Measurements from ENCODE around the gene GCN1.

The GCN1 gene

DNA sequence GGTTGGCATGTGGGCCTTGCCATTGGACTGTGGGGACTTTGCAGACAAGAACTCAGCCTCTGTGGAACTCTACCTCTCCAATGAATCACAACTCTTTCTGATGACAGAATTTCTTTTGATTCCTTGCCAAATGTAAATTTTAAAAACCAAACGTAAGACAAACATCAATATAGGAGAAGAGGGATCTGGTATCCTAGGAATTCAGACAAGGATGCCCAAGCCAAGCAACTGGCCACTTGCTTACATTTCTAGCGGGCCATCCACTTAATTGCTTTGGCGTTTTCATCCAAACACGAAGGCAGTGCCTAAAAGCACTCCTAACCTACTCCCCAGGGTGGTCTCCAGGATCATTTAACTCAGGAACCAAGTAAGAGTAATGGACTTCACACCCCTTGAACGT is 54.6 kb downstream of the GCN1 start:
- no peak for TF ChIP-seq TAF1 (IDR thresholded peaks at IDR 0.05; ENCODE audit: low read depth, low read length)
- no peak for TF ChIP-seq POU2F2 (IDR thresholded peaks at IDR 0.05; ENCODE audit: low read depth, low read length)
- no peak for TF ChIP-seq SPI1 (IDR thresholded peaks at IDR 0.05; ENCODE audit: low read depth, low read length)
- no peak for TF ChIP-seq PAX5 (IDR thresholded peaks at IDR 0.05; ENCODE audit: insufficient read depth, low read length, severe bottlenecking)
- TF ChIP-seq POLR2A (IDR thresholded peaks at IDR 0.05; ENCODE audit: low read depth, low read length): no peak
- no peak for TF ChIP-seq POLR2AphosphoS5 (IDR thresholded peaks at IDR 0.05; ENCODE audit: low read depth, low read length)
- DNase-seq (ENCODE audit: insufficient read length, low spot score): no peak
- no peak for FAIRE-seq

DNA sequence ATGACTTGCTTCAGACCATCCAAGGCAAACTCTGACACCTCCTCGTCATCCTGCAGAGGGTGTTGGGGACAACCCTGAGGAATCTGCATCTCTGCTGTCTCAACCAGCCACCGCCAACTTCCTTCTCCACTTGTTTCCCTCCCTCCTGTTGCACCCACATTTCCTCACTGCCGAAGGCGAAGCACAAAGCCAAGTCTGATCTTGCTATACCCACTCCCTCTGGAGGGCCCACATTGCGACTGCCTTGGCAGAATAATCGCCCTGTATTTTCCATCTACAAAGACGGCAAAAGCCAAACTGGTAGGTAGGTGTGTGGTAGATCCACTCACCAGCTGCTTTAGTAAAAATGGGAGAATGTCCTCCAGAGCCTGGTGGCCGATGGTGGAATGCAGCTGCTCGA is 56.1 kb downstream of the GCN1 start:
- TF ChIP-seq PAX5 (IDR thresholded peaks at IDR 0.05; ENCODE audit: insufficient read depth, low read length, severe bottlenecking) (no peak), POLR2AphosphoS5 (IDR thresholded peaks at IDR 0.05; ENCODE audit: low read depth, low read length) (no peak), POU2F2 (IDR thresholded peaks at IDR 0.05; ENCODE audit: low read depth, low read length) (no peak), POLR2A (IDR thresholded peaks at IDR 0.05; ENCODE audit: low read depth, low read length) (no peak), TAF1 (IDR thresholded peaks at IDR 0.05; ENCODE audit: low read depth, low read length) (no peak), SPI1 (IDR thresholded peaks at IDR 0.05; ENCODE audit: low read depth, low read length) (no peak)
- DNase-seq (ENCODE audit: insufficient read length, low spot score) (no peak), FAIRE-seq (no peak)

DNA sequence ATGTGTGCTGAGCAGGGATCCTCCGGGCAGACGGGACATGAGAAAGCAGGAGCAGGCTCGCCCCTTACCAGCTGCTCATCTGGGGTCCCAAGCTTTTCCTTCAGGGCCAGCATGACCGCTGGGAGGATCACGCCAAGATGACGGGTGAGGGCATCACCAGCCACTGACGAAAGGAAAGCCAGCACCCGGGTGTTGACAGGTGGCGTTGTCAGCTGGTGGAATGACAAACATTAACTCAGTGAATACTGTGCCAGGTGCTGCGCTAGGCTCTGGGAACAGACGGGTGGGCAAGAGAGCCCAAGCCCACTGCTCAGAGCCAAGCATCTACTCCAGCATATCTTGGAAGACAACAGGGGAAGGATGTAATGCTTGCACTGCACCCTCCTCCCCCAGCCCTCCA is 56.7 kb downstream of the GCN1 start:
- FAIRE-seq: no peak
- no peak for DNase-seq (ENCODE audit: insufficient read length, low spot score)
- TF ChIP-seq SPI1 (IDR thresholded peaks at IDR 0.05; ENCODE audit: low read depth, low read length) (no peak), POU2F2 (IDR thresholded peaks at IDR 0.05; ENCODE audit: low read depth, low read length) (no peak), PAX5 (IDR thresholded peaks at IDR 0.05; ENCODE audit: insufficient read depth, low read length, severe bottlenecking) (no peak), POLR2AphosphoS5 (IDR thresholded peaks at IDR 0.05; ENCODE audit: low read depth, low read length) (no peak), POLR2A (IDR thresholded peaks at IDR 0.05; ENCODE audit: low read depth, low read length) (no peak), TAF1 (IDR thresholded peaks at IDR 0.05; ENCODE audit: low read depth, low read length) (no peak)

DNA sequence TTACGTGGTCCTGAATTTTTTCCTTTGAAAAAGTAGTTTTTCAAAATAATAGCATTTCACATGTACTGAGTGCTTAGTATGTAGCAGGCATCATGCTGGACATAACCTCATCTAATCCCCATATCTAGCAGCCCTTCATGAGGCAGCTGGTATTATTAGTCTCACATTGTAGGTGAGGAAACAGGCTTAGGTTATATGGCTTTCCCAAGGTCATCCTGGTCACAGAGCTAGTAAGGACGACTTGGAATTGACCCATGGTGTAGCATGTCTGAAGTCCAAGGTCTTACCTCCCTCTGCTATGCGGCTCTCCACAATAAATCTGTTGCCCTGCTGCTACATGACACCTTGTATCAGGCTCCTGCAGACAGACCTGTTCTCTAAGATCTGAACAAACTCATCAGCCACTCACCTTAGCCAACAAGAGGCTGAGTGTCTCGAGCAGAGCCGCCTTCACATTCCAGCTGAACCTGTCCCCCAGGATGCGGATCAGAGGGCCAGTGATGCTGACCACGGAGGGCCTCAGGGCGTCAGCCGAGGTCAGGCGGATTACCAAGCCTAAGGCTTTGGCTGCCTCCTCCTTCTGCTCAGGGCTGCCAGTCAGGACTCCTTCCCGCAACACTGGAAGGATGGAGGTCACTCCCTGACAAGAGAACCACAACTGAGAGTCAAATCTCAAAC is 58.3 kb downstream of the GCN1 start:
- DNase-seq (ENCODE audit: insufficient read length, low spot score) (no peak), FAIRE-seq (peak; percentile 31)
- no peak for TF ChIP-seq PAX5 (IDR thresholded peaks at IDR 0.05; ENCODE audit: insufficient read depth, low read length, severe bottlenecking)
- TF ChIP-seq POLR2AphosphoS5 (IDR thresholded peaks at IDR 0.05; ENCODE audit: low read depth, low read length): no peak
- no peak for TF ChIP-seq TAF1 (IDR thresholded peaks at IDR 0.05; ENCODE audit: low read depth, low read length)
- TF ChIP-seq POU2F2 (IDR thresholded peaks at IDR 0.05; ENCODE audit: low read depth, low read length): no peak
- TF ChIP-seq SPI1 (IDR thresholded peaks at IDR 0.05; ENCODE audit: low read depth, low read length): no peak
- no peak for TF ChIP-seq POLR2A (IDR thresholded peaks at IDR 0.05; ENCODE audit: low read depth, low read length)

DNA sequence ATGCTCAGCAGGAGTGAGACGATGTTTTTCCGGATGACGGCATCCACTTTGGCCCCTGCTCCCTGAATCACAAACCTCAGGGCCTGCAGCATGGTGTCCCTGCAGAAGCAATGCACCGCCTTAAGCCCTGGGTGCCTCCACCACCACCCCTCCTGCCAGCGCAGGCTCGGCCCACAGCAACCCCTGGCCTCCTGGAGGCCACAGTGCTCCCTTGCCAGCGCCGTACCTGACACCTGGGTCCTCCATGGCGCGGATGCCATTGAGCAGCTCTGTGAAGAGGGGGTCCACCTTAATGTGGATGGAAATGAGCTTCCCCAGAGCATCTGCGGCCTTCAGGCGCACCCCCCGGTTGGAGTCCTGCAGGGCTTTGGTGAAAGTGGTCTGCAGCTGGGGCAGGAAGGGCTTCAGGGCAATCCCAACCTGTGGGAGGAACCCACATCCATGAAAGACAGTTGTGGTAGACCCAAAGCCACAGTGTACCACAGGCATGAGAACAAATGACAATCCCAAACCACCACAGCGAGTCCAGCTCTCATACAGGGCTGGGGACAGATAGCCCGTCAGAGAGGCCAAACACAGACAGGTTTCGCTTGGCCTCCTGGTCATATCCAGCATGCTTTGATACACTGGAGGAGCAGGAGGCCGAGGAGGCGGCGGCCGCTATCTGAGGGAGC is 60.1 kb downstream of the GCN1 start:
- DNase-seq (ENCODE audit: insufficient read length, low spot score) (no peak), FAIRE-seq (peak; percentile 31)
- TF ChIP-seq POLR2A (IDR thresholded peaks at IDR 0.05; ENCODE audit: low read depth, low read length): no peak
- TF ChIP-seq PAX5 (IDR thresholded peaks at IDR 0.05; ENCODE audit: insufficient read depth, low read length, severe bottlenecking): no peak
- TF ChIP-seq TAF1 (IDR thresholded peaks at IDR 0.05; ENCODE audit: low read depth, low read length): no peak
- no peak for TF ChIP-seq POU2F2 (IDR thresholded peaks at IDR 0.05; ENCODE audit: low read depth, low read length)
- no peak for TF ChIP-seq SPI1 (IDR thresholded peaks at IDR 0.05; ENCODE audit: low read depth, low read length)
- no peak for TF ChIP-seq POLR2AphosphoS5 (IDR thresholded peaks at IDR 0.05; ENCODE audit: low read depth, low read length)

DNA sequence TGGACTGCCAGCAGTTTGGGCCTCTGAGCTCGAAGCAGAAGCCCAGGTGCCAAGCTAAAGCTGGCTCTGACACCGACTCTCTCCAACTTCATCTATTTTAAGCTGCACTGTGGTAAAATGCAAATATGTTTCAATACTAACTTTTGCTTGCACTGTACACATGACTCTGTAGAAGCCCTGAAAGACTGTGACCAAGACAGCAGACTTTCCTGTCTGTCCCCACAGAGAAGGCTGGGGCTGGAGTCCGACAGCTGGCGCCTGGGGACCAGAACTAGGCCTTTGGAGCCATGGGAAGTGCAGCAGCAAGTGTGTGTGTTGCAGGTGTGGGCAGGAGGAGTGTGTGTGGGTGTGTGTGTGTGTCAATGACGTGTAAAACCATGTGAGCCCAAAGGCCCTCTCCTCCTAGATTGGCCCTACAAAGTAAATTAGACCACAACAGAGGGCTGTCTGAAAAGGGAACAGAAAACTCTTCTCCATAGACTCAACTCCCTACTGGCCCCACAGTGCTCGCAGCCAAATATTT is 61.6 kb downstream of the GCN1 start:
- TF ChIP-seq SPI1 (IDR thresholded peaks at IDR 0.05; ENCODE audit: low read depth, low read length) (peak; percentile 81), POLR2A (IDR thresholded peaks at IDR 0.05; ENCODE audit: low read depth, low read length) (peak; percentile 54), POLR2AphosphoS5 (IDR thresholded peaks at IDR 0.05; ENCODE audit: low read depth, low read length) (no peak; the same call in 1 of the 2 replicates), POU2F2 (IDR thresholded peaks at IDR 0.05; ENCODE audit: low read depth, low read length) (peak; percentile 89), TAF1 (IDR thresholded peaks at IDR 0.05; ENCODE audit: low read depth, low read length) (no peak), PAX5 (IDR thresholded peaks at IDR 0.05; ENCODE audit: insufficient read depth, low read length, severe bottlenecking) (peak; percentile 53)
- DNase-seq (ENCODE audit: insufficient read length, low spot score) (peak; percentile 68), FAIRE-seq (peak; percentile 95)

DNA sequence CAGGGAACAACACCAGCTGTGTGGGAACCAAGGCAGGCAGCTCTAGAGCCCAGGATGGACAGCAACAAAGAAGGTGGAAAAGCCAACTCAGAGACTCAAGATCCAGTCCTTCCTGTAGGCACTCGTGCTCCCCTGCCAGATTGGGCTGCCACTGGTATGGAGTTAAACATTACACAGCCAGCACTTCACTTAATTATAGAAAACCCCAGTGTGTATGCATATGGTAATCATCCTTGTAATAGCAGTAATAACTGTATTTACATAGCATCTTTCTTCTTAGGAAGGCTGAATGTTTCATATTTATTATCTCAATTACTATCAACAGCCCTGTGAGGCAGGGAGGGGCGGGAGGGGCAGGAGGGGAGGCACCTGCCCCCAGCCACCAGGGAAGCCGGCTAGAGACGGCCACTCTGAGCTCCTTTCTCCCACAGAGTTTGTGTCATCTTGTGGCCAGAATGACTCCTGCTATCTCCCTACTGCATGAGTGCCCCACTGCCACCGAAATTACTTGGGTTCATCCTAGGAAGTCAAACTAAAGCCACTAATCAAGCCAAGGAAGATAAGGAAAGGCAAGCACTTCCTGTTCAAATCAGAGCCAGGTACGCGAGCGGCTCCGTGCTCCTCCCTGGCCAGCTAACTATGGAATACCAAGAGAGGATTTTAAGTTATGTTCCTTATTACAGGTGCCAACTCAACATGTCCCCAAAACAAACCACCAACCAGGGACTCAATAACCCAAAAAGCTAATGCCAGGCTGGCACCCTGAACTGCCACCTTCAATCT is 62.3 kb downstream of the GCN1 start:
- TF ChIP-seq POLR2A (IDR thresholded peaks at IDR 0.05; ENCODE audit: low read depth, low read length) (no peak), PAX5 (IDR thresholded peaks at IDR 0.05; ENCODE audit: insufficient read depth, low read length, severe bottlenecking) (no peak), SPI1 (IDR thresholded peaks at IDR 0.05; ENCODE audit: low read depth, low read length) (no peak), TAF1 (IDR thresholded peaks at IDR 0.05; ENCODE audit: low read depth, low read length) (no peak), POLR2AphosphoS5 (IDR thresholded peaks at IDR 0.05; ENCODE audit: low read depth, low read length) (no peak), POU2F2 (IDR thresholded peaks at IDR 0.05; ENCODE audit: low read depth, low read length) (no peak)
- DNase-seq (ENCODE audit: insufficient read length, low spot score) (no peak), FAIRE-seq (no peak)

DNA sequence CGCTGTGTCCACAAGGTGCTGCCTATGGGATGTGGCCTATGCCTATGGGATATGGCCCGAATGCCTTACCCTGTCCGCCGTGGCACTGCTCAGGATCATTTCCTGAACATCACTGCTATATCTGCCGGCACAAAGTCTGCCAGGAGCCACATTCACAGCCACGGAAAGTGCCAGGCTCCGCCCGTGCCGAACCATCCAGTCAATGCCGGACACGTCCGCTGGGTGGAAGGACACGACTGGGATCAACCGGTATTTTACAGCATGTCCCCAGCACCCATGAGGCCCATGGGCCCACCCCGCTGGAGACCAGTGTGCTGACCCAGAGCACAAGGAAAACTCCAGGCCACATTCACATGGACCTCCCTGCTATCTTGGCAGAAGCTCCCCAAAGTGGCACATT is 63.4 kb downstream of the GCN1 start:
- FAIRE-seq (no peak), DNase-seq (ENCODE audit: insufficient read length, low spot score) (no peak)
- TF ChIP-seq SPI1 (IDR thresholded peaks at IDR 0.05; ENCODE audit: low read depth, low read length): no peak
- no peak for TF ChIP-seq POLR2A (IDR thresholded peaks at IDR 0.05; ENCODE audit: low read depth, low read length)
- TF ChIP-seq POU2F2 (IDR thresholded peaks at IDR 0.05; ENCODE audit: low read depth, low read length): no peak
- TF ChIP-seq POLR2AphosphoS5 (IDR thresholded peaks at IDR 0.05; ENCODE audit: low read depth, low read length): no peak
- TF ChIP-seq TAF1 (IDR thresholded peaks at IDR 0.05; ENCODE audit: low read depth, low read length): no peak
- TF ChIP-seq PAX5 (IDR thresholded peaks at IDR 0.05; ENCODE audit: insufficient read depth, low read length, severe bottlenecking): no peak
